Ishikawa (cell line): ENCODE data around the gene L1CAM.
A peak's percentile ranks its signal among the peaks of the same experiment; 100 is the strongest.

Experiments used
- CEBPB ChIP-seq: IDR thresholded peaks from 2 replicates; pipeline ENCODE4 v1.6.1; 2012
- CREB1 ChIP-seq: IDR thresholded peaks from 2 replicates; pipeline ENCODE4 v1.6.1; 2012; ENCODE audit warnings: low read depth
- EGR1 ChIP-seq: IDR thresholded peaks from 2 replicates; pipeline ENCODE4 v1.6.1; 2012
- EP300 ChIP-seq: IDR thresholded peaks from 2 replicates; pipeline ENCODE4 v1.6.1; 2012; ENCODE audit warnings: borderline replicate concordance
- FOXM1 ChIP-seq: IDR thresholded peaks from 2 replicates; pipeline ENCODE4 v1.6.1; 2012; ENCODE audit warnings: low read depth, borderline replicate concordance
- MAX ChIP-seq: IDR thresholded peaks from 2 replicates; pipeline ENCODE4 v1.6.1; 2012
- NFIC ChIP-seq: IDR thresholded peaks from 2 replicates; pipeline ENCODE4 v1.6.1; 2012
- RAD21 ChIP-seq: IDR thresholded peaks from 2 replicates; pipeline ENCODE4 v1.6.1; 2012; ENCODE audit warnings: low read depth
- REST ChIP-seq: IDR thresholded peaks from 2 replicates; pipeline ENCODE4 v1.6.1; 2012; ENCODE audit warnings: low read depth, mild to moderate bottlenecking
- TAF1 ChIP-seq: IDR thresholded peaks from 2 replicates; pipeline ENCODE4 v1.6.1; 2012; ENCODE audit warnings: low read depth, mild to moderate bottlenecking
- TCF12 ChIP-seq: IDR thresholded peaks from 2 replicates; pipeline ENCODE4 v1.6.1; 2012; ENCODE audit warnings: low read depth
- TEAD4 ChIP-seq: IDR thresholded peaks from 2 replicates; pipeline ENCODE4 v1.6.1; 2012
- USF1 ChIP-seq: IDR thresholded peaks from 2 replicates; pipeline ENCODE4 v1.6.1; 2012
- YY1 ChIP-seq: IDR thresholded peaks from 2 replicates; pipeline ENCODE4 v1.6.1; 2012; ENCODE audit warnings: low read depth
- ZBTB7A ChIP-seq: IDR thresholded peaks from 2 replicates; pipeline ENCODE4 v1.6.1; 2012; ENCODE audit warnings: low read depth

L1CAM gene

GRCh38 chrX:153829799-153830639, 56.0 kb downstream of the L1CAM start, which contains the start of gene PDZD4:
Gene PDZD4 (minus strand): TSS chrX:153830544. CDS start chrX:153830298, 246 bp downstream.
- no peak for TF ChIP-seq RAD21
- TF ChIP-seq NFIC, result no peak
- TF ChIP-seq REST, result no peak
- TF ChIP-seq FOXM1, result no peak
- TF ChIP-seq CREB1, result no peak
- TF ChIP-seq TEAD4, result no peak
- no peak for TF ChIP-seq CEBPB
- TF ChIP-seq USF1, result no peak
- TF ChIP-seq TAF1, result no peak
- TF ChIP-seq ZBTB7A, result no peak
- no peak for TF ChIP-seq YY1

GRCh38 chrX:153829549-153829798, 56.5 kb downstream of the L1CAM start:
- TF ChIP-seq YY1 (no peak), USF1 (no peak), NFIC (no peak), CREB1 (no peak), CEBPB (no peak), ZBTB7A (no peak), EP300 (no peak), REST (no peak), TCF12 (no peak), MAX (no peak), TEAD4 (no peak), TAF1 (no peak)

- TF ChIP-seq ZBTB7A, result no peak
- peak; percentile 17; the same call in 1 of the 2 replicates for TF ChIP-seq TEAD4
Observed at GRCh38 chrX:153828723-153829548, 57.0 kb downstream of the L1CAM start.

GRCh38 chrX:153828308-153828707, 57.7 kb downstream of the L1CAM start:
- TF ChIP-seq TEAD4 (no peak), NFIC (no peak), EP300 (no peak), CREB1 (no peak), RAD21 (no peak), CEBPB (no peak), USF1 (no peak), TAF1 (no peak), EGR1 (no peak)

GRCh38 chrX:153827903-153828302, 58.1 kb downstream of the L1CAM start:
- TF ChIP-seq TCF12 (no peak), MAX (no peak), CEBPB (no peak), CREB1 (no peak), FOXM1 (no peak)
